HG02610 (cell line): ENCODE measurements around the gene DNAI4.
"Not testable (repeated sequence)": the region's sequence is repeated elsewhere in the genome, so short reads cannot be mapped to it uniquely, and the experiment has no call there.

Experiments
- ATAC-seq: cut with Tn5 transposase; IDR thresholded peaks from one replicate; pipeline ENCODE4 v1.9.1; 2021; ENCODE audit warnings: mild to moderate bottlenecking, moderate library complexity; ENCODE audit not compliant: unreplicated experiment

Gene DNAI4

DNA sequence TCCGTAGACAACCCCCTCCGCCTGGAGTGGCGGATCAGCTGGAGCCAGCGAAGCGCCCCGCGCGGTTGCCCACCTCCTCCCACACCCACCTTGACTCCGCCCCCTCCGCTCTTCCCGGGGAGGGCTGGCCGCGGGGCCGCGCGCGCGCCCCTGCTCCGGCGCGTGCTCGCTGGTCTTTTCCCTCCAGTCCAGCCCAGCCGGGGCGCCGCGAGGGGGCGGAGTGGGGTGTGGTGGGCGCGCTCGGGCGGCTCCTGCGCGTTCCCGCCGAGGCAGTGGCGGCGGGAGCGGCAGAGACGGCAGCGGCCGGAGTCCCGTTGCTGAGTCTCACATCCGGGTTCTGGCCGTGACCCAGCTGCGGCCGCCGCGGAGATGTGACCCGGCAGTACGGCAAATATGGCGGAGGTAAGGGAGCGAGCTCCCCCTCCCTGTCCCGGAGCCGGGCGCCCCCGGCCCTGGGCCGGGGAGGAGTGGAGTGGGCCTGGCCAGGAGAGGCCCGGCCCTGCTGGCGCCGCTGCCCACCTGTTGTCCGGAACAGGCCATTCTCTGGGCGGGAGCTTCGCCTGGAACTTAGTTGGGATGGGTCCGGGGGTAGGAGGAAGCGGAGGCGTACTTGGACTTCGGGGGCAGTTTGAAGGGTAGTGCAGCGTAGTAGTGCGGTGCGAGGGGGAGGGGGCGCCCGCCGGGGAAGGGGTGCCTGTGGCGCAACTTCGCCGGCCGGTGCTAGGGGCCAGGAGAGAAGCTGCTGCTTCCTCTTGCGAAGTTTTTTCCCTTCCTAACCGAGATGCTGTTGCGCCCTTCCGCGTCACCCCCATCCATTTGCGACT lies 5.6 kb upstream of the DNAI4 start:
- ATAC-seq = peak; percentile 66

GRCh38 chr1:66929691-66929998 lies 5.0 kb upstream of the DNAI4 start:
- ATAC-seq = no peak

DNA sequence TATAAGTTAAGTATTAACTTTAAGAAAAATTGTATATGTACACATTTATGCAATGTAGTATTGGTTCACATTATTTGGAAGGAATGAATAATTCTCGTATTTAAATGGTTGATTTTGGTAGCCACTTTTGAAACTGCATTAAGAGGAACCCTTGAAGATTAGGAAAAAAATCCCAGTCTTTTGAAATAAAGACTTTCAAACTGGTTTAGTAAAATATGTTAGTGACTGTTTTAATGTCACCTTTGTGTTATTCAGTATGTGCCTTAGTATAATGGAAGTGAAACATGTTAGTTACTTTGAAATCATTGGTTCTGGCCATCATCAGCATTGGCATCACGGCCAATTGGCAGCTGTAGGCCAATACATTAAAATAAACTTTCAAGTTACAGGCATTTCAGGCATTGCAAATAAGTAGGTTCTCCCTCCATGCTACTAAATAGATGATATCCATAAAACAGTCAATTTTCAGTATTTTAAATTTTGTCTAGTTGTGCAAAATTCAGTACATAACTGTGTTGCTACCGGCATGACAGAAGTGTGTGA lies 4.6 kb upstream of the DNAI4 start:
- no peak for ATAC-seq

DNA sequence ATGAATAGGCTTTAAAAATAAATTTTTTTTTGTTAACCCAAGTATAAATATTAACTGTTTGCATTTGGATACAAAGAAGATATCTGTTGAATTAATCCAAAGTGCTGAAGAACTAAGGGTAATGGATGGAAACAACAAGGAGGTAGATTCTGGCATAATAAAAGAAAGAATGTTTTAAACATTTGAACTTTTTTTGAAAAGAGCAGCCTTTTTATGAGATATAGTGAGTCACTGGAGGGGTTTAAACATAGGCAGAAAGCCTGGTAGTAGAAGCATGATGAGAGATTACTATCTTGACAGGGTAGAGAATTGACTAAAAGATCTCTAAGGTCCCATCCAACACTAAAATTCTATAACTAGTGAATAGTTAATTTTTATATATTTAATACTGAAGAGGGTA lies 2.9 kb upstream of the DNAI4 start:
- ATAC-seq = no peak

GRCh38 chr1:66925944-66926343 lies 1.3 kb upstream of the DNAI4 start:
- ATAC-seq = no peak

- ATAC-seq = no peak
Measured at GRCh38 chr1:66925558-66925910, 878 bp upstream of the DNAI4 start.

DNA sequence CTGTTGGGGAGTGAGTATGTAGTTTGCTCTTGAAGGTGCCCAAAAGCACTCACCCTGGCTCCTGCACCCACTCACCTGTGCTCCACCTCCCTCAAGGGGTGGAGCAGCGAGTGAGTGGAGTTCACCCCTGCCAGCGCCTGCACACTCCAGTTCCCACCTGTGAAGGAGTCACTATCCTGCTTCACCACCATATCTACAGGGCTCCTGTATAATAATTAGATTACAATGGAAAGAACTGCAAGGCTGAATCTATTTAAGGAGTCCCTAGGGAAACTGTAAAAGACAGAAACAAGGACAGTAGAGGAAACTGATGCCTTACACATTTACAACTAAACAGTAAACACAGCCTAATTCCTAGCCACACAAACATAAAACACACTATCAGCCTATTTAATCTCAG lies 4.1 kb downstream of the DNAI4 start:
- no peak for ATAC-seq

DNA sequence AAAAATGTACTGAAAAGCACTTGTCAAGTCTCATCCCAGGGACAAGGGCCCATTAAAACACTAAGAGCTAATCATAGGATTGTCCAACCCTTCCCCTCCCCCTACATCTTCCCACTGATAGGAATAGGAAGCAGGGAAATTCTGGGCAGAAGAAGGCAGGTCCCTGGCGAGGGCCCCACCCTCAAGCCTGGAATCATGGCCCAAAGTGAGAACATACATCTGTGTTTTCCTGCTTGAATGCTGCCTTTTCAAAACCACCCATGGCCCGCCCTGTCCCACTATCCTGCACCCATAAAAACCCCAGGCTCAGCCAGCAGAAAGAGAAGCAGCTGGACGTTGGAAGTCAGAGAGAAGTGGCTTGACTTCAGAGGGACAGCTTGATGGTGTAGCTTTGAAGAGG lies 4.8 kb downstream of the DNAI4 start:
- ATAC-seq = no peak

DNA sequence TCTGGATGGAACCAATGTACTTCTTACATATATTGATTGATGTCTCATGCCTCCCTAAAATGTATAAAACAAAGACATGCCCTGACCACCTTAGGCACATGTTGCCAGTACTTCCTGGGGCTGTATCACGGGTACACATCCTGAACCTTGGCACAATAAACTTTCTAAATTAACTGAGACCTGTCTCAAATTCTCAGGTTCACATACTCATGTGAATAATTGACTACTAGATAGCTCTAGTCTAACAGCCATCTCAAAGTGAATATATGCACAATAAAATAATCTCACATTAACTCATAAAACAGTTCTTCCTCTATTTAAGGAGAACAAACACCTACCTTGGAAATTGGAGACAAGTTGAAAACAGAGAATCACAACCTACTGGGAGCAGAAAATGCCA lies 5.6 kb downstream of the DNAI4 start:
- ATAC-seq = no peak

- ATAC-seq = no peak
Measured at GRCh38 chr1:66917476-66917875, 7.2 kb downstream of the DNAI4 start.

GRCh38 chr1:66916320-66916719 lies 8.3 kb downstream of the DNAI4 start:
- ATAC-seq = no peak

GRCh38 chr1:66915203-66915602 lies 9.5 kb downstream of the DNAI4 start:
- not testable (repeated sequence) for ATAC-seq

DNA sequence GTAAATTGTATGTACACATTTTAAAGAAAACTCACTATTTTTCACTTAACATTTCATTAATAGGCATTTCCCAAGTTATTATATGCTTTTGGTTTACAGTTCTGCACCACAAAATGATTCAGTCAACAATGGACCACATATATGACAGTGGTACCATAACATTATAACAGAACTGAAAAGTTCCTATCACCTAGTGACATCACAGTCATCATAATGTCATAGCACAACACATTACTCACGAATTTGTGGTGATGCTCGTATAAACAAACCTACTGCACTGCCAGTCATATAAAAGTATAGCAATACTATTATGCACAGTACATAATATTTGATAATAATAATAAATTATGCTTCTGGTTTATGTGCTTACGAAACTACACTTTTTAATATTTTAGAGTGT lies 30.9 kb downstream of the DNAI4 start:
- no peak for ATAC-seq

DNA sequence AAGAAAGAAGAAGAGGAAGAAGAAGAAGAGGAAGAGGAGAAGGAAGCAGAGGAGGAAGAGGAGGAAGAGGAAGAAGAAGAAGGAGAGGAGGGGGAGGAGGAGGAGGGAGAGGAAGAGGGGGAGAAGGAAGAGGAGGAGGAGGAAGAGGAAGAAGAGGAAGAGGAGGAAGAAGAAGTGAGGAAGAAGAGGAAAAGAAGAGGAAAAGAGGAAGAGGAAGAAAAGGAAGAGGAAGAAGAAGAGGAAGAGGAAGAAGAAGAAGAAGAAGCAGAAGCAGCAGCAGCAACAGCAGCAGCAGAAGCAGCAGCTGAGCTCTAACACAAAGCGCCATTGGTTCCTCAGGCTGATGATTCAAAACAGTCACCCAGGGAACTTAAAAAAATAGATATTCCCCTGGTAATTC lies 34.0 kb downstream of the DNAI4 start:
- ATAC-seq = no peak

DNA sequence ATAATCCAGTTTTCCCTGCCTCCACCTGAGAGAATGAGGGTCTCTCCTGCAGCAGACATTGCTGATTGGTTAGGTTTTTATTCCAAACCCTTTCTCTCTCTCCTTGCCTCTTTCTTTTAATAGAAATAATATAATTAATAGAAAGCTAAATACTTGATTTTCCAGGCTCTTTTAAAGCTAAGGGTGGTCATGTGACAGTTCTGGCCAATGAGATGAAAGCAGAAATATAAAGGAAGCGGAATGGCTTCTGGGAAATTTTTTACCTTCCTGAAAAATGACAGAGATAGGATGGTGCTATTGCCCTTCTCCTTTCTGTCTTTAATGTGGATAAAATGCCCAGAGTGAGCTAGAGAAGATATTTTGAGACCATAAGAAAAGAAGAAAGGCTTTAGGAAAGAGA lies 35.6 kb downstream of the DNAI4 start:
- ATAC-seq = no peak

DNA sequence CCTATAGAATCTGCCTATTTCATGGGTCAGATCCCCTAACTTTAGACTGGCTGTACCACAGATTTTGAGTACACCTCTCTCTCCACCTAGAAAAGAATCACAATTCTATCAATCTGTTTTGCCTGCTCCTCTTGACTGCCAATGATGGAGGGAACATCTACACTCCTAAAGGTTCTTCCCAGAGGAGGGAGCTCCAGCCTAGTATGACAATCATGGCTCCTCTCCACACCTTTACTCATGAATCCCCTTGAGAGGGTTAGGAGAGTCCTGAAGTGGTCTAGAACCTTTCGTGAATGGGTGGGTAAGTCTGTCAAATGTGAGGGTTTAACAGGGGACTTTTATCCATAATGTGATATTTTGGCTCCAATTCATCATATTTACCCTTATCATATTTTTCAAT lies 48.0 kb downstream of the DNAI4 start:
- no peak for ATAC-seq

GRCh38 chr1:66873111-66873510 lies 51.5 kb downstream of the DNAI4 start:
- ATAC-seq = no peak

DNA sequence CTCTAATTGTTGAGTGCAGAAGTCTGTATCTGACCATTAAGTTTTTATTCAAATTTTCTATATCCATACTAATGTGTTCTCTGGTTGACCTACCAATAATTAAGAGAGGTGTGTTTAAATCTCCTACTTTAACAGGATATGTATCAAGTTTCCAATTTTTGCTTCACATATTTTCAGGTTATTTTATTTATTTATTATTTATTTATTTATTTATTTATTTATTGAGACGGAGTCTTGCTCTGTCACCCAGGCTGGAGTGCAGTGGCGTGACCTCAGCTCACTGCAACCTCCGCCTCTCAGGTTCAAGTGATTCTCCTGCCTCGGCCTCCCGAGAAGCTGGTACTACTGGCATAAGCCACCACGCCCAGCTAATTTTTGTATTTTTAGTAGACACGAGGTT lies 52.6 kb downstream of the DNAI4 start:
- ATAC-seq = not testable (repeated sequence)

DNA sequence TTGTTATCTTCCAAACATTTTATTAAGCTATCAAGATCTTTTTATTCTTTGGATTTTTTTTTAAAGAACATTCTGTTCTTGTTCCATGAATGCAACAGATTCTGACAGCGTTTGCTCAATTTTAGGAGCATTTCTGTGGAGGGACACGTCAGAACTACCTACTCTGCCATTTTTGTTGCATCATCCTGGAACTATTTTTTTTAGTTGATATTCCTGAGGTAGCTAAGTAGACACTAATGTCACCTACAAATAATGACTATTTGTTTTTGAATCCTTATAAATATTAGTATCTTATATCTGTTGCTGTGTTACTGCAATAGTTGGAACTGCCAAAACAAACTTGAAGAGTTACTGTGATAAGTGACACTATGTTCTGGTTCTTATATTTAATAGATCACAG lies 57.2 kb downstream of the DNAI4 start:
- ATAC-seq = no peak

DNA sequence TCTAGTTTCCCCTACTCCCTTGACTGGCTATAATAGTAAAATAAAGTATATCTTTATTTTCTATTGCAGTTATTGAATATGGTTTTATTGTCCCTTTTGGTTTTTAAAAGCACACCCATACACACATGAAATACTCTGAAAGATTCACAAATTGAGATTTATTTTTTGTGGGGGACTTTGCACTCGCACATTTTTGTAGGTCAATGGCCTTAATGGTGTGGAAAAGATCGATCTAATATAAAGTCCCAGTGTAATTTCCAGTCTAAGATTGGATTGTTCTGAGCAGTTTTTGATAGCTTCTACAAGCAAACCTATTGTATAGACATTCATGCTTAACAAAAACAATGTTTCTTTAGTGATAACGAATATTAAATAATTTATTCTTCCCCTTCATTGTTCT lies 64.1 kb downstream of the DNAI4 start:
- ATAC-seq = no peak

GRCh38 chr1:66853379-66853778 lies 71.3 kb downstream of the DNAI4 start:
- no peak for ATAC-seq

- ATAC-seq = peak; percentile 48
Measured at GRCh38 chr1:66852870-66853269, 71.8 kb downstream of the DNAI4 start.

DNA sequence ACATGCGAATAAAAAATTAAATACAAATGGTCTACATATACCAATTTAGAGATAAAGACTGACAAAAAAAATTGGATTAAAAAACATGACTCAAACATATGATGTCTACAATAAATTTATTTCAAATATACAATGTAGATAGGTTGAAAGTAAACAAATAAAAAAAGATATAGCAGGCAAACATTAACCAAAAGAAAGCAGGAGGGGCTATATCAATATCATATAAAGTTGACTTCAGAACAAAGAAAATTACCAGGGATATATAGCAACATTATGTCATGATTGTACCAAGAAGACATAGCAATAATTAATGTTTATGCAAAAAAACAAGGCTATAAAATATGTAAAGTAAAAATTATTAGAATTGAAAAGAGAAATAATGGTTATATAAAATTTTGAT lies 73.7 kb downstream of the DNAI4 start:
- ATAC-seq = no peak
